GM18499 (cell line): ENCODE measurements around the gene BRDT.
A peak's percentile ranks its signal among the peaks of the same experiment; 100 is the strongest.

Experiments used
- ATAC-seq: cut with Tn5 transposase; IDR thresholded peaks from one replicate; pipeline ENCODE4 v1.9.1; 2021; ENCODE audit warnings: moderate number of reproducible peaks; ENCODE audit not compliant: insufficient read depth, unreplicated experiment

BRDT gene

DNA sequence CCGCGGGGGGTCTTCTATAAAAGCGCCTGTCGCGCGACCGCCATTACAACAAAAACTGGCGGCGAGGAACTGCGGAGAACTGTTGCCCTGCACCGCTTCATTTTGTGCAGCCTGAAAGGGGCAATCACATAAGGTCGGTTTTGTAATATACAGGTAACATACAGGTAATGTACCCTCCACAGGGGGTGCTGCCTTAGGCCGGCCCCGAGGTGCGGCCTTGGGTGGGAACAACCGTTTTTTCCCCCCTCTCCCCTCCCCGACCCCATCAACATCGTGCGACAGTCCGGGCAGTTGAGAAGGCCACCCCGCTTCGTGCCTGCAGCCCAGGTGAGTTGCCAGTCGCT is at the start of gene BRDT:
Gene BRDT (plus strand): TSS at position 46 of the 344 bp plus-strand sequence. CDS start 13,354 bp downstream, outside the sequence.
- ATAC-seq = no peak

DNA sequence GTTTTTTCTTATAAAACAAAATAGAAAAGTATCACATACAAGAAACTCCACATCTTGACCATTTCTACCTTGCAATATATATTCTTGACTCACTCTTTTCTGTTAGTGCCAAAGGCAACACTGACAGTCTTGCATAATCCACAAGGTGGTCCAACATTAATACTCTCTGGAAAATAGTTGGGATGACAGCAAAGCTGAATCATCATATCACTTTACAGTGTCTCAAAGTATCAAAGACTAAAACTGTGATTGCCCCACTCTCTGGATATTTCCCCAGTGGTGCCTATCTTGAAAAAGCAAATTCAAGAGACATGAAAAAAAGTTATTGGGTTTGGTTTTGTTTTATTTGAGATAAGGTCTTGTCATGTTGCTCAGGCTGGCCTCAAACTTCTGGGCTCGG is 48.6 kb upstream of the BRDT start:
- ATAC-seq = no peak

DNA sequence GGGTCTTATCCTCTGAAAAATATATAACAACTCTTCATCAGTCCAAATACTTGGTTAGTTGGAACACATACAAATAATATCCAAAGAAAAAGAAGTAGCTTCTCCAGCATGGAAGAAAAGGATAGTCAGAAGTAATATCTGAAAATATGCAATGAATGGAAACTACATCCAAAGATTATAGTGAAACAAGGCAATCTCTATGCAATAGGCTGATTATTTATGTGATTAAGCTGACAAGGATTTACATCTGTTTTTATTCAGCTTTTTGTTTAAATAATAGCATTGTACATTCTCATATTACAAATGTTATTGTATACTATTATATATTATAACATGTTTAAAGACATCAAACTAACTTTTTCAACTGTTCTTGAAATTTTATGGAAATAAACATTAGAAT is 48.0 kb upstream of the BRDT start:
- ATAC-seq = no peak

DNA sequence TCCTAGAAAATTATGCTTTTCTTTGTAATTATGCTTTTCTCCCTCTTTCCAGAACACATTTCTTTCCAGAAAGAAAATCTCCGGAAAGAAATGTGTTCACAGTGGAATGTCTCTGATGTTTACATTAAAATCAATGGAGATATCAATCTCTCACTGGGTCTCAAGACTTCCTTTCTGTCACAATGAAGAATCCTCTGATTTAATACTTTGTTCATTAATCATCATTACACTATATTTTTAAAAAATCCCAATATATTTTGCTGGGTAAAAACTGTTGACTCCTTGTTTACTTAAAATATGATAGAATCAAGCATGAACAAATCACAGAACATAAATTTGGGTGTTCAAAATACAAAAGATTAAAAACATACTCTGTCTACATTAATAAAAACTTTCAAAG is 36.9 kb upstream of the BRDT start:
- no peak for ATAC-seq

DNA sequence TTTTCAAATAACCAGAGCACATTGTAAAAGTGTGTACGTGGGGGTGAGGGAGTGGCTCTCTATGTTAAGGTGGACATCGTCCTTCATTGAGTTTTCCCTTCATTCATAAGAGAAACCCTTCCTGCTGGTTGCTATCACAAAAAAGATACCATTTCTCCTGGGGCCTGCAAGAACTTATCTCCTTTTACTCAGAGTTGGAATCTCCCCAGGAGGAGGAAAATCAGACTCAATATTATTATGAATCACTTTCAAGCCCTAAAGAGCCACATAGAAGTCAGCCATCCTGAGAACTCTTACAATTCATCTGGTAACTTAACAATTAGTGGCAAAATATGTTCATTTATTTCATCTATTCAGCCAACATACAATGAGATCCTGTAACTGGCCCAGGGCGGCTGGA is 36.2 kb upstream of the BRDT start:
- ATAC-seq = no peak

DNA sequence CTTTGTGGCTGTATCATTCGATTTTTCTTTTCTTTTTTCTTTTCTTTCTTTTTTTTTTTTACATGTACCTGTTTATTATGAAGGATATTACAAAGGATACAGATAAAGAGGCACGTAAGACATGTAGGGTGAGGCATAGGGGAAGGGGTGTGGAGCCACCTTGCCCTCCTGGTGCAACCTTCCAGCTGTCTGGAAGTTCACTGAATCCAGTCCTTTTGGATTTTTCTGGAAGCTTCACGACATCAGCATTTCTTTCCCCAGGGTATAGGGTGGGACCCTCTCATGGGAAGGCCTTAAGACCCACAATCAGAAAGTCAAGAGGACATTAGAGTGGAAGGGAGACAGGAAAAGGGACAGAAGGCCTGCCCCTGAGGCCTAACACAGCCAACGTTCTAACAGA is 33.2 kb upstream of the BRDT start:
- no peak for ATAC-seq

DNA sequence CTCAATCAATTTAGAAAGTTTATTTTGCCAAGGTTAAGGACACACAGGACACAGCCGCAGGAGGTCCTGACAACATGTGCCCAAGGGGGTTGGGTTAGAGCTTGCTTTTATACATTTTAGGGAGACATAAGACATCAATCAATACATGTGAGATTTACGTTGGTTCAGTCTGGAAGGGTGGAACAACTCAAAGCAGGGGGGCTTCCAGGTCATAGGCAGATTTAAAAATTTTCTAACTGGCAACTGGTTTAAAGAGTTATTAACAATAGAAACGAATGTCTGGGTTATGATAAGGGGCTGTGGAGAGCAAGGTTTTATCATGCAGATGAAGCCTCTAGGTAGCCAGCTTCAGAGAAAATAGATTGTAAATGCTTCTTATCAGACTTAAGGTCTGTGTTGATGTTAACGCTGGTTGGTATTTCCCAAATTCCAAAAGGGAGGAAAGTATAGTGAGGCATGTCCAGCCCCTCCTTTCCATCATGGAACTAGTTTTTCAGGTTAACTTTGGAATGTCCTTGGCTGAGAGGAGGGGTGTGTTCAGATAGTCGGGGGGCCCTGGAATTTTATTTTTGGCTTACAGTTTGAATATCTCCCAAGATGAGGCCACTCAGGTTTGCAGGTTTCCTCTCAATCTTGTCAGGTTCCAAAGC is 32.3 kb upstream of the BRDT start:
- ATAC-seq = no peak

DNA sequence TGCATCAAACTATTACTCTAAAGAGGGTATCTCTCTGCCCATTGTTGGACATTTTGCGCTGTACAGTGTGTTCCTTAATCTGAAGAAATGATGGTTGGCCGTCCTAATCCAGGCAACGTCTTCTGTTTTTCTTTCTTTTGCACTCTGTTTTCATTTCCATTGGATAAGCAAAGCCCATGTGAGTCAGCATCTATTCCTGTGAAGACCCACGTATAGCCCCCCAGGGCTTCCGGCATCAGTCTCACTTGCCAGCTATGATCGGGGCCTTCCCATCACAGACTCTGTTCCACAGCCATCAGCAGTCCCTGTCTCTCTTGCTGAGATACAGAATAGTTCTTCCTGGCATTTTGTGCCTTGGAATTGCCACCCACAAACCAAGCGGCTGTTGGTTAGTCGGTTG is 29.2 kb upstream of the BRDT start:
- no peak for ATAC-seq

DNA sequence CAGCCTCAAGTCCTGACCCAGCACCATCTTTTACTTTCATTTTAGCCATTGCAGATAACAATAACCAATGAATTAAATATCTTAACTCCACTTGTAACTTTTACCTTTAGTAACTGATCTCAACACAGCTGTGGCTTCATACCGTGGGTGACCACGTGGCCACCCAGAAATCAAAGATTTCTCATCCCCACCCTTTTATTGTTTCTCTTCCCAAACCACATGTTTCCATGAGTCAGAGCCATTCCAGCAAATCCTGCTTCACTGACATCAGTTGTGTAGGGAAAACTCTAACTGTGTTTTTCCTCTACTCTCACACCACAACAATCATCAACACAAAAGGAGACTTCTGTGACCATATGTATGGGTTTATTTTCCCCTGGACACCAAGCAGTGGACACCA is 25.1 kb upstream of the BRDT start:
- ATAC-seq = no peak

DNA sequence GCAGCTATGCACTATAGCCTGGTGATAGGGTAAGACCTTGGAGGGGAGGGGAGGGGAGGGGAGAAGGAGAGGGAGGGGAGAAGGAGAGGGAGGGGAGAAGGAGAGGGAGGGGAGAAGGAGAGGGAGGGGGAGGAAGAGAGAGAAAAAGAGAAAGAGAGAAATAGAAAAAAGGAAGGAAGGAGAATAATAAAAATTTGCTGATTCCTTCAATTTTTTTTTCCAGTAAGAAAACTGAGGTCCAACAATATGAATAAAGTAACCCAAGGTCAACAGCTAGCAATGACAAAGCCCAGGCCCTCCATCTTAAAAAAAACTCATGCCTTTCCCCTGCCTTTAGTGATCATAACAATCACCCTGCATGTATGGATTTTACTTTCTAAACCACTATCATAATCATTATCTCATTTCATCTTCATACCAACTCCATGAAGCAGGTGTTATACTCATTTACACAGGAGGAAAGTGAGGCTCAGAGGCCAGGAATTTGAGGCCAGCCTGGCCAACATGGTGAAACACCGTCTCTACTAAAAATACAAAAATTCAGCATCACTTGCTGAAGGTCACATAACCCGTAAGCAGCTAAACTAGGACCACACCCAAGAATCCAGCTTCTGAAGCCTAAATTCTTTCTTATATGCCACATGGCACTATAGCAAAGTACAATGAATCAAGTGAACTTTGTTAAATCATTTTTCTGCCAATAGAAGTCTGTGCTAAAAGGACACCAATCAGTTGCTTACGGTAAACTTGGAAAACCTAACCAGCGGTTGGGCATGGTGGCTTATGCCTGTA is 23.4 kb upstream of the BRDT start:
- ATAC-seq = no peak

DNA sequence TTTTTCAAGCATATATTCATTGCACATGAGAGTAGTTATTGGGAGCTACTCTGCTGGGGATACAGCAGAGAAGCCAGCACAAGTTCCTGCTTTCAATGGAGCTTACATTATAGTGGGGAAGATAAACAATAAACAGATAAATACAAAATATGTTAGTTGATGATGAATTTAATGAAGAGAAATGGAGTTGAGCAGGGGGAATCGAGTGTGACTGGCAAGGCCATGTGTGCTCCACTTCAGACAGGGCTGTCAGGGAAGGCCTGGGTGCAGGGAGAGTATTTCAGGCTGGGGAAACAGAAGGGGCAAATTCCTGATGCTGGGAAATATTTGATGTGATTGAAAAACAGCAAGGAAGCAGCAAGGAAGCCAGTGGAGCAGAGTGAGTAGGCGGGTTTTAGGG is 21.2 kb upstream of the BRDT start:
- no peak for ATAC-seq

DNA sequence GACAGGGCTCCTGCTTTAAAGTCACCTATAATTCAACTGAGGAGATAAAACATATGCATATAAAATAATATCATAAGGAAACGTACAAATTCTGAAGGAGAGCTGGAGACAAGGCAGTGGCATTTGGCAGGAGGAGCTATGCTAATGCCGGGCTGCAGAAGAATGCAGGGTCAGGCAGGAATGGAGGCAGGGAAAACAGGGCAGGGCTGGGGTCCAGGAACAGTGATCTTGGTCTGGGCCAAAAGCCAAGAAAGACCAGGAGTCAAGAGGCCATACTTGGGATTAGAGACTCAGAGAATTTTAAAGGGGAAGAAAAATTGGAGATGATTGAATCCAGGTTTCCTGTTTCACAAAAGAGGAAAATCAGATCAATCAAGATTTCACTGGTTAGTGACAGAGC is 20.0 kb upstream of the BRDT start:
- ATAC-seq = no peak

DNA sequence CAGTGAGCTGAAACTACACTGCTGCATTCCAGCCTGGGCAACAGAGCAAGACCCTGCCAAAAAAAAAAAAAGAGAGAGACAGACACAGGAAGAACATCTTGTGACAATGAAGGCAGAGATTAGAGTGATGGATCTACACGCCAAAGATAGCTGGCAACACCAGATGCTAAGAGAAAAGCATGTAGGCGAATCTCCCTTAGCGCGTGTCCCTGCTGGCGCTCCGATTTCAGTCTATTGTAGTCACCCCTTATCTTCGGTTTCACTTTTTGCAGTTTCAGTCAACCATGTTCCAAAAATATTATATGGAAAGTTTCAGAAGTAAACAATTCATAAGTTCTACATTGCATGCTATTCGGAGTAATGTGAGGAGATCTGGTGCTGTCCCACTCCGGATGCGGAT is 11.6 kb upstream of the BRDT start:
- no peak for ATAC-seq

DNA sequence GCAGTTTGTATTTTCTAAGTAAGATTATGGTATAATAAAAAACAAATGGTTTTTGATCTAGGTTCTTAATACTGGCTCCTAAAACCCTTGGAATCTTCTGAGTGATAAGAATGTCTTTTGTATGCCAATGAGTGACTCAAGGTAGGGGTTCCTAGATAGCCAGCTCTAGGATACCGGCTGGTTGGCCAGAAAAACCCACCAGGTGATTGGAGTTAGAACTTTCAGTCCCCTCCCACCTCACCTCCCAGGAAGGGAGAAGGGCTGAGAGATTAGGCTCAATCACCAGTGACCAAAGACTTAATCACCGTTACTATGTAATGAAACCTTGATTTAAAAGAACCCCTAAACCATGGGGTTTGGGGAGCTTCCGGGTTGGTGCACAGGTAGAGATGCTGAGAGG is 8.7 kb upstream of the BRDT start:
- no peak for ATAC-seq

DNA sequence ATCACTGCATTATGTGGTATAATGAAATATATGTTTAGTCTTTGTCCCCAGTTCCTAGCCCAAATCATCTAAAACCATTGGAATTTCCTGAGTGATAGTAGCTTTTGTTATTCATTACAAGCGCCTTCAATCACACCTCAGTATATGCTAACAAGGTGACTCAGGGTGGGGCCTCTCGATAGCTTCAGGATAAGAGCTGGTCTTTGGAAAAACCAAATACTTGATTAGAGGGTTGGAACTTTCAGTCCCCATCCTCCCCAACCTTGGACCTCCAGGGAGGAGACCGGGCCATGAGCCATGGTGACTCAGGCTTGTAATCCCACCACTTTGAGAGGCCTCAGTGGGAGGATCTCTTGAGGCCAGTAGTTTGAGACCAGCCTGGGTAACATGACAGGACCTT is 5.1 kb upstream of the BRDT start:
- ATAC-seq = no peak

DNA sequence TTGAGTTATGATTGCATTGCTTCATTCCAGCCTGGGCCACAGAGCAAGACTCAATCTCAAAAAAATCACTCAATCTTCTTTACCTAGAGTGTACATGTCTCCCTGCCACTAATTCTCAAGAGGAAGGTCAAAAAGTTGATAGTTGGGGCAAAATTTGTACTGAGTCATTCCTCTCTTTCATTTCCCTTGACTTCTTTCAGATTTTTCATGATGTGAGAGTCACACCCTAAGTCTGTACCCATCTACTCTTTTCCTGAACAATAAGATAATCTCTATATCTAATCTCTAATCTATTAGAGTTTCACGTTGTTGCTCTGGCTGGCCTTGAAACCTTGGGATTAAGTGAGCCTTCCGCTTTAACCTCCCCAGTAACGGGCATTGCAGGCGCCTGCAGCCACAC is 1.1 kb upstream of the BRDT start:
- ATAC-seq = peak; percentile 46

DNA sequence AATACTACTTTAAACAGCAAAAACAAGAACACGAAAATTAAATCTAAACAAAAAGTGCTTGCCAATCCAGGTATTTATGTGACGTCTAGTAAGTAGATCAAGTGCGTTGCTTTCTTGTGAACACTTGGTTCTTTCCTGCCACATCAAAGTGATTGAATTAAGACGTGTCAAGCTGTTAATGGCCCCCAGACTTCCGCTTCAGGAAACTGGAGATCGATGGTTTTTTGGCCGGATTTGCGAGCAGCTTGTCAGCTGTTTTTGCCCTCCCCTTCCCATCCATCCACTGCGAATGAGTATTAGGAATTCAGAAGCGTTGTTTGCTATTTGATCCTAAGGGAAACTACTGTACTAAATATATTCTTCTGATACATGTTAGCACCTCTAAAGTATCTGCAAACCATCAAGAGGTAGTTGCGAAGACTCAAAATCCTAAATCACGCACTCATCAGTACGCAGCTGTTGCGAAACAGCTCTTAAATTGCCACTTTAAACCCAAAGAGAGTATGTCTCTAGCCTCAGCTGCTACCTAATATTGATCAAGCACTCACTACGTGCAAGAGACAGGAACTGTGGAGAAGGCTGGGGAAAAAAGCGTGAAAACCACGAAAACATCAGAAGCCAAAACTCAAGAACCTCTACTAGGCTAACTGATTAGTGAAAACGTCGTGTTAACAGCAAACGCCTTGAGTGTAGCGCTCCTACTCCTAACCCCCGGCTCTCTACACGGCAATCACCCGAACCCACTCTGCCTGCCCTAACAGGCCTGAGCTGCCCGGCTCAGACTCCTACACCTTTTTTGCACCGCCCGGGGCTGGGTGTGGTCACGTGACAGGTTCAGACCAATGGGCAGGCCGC is 473 bp upstream of the BRDT start:
- no peak for ATAC-seq

DNA sequence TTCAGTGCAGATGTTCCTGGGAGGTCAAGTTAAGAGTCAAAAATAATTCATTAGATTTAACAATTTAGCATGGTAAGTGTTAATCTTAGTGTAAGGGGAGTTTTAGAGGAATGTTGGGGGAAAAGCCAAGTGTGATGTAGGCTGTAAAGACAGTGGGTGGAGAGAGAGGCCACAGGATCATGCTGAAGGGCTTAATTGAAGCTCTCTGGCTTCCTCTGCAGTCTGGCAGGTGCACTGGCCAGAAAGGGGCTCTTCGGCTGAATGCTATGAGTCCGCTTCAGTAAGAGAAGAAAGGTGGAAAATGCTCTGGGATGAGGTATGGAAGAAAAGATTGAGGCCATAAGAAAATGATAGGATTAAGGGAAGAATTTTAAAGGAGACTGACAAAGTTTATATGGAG is 3.0 kb downstream of the BRDT start:
- no peak for ATAC-seq

DNA sequence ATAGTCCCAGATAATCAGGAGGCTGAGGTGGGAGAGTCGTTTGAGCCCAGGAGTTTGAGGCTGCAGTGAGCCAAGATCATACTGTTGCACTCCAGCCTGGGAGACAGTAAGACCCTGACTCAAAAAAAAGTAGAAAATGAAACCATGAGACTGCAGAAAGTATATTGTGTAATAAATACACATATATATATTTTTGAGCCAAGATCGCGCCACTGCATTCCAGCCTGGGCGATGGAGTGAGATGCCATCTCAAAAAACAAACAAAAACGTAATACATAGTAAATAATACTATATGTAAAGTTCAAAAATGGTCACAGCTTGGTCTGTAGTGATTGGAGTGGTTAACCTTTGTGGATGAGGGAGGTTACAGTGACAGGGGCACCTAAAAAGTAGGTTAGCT is 9.7 kb downstream of the BRDT start:
- ATAC-seq = no peak

DNA sequence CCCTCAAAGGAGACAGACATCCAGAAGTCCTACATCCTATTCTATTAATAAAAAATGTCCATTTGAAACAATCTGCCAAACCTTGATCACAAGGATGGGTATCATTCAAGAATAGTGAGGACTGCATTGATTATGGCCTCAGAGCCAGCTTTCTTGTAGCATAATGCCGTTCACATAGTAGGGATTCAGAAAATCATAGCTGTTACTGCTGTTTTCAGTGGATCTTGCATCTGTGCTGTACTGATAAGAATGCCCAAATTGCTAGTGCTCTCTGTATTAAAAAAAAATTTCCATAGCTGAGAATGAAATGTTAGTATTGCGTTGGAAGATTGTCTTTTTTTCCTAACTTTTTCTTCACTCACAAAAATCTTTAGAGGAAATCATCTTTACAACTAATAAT is 19.1 kb downstream of the BRDT start:
- ATAC-seq = no peak

DNA sequence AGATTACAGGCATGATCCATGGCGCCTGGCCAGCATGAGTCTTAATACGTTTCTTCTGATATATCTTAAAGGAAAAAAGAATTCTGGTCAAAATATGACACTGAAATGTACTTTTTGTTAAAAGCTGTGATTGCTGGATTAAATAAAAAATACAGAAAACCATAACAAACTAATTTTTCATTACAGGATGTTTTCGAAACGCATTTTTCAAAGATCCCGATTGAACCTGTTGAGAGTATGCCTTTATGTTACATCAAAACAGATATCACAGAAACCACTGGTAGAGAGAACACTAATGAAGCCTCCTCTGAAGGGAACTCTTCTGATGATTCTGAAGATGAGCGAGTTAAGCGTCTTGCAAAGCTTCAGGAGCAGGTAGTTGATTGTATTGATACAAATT is 30.2 kb downstream of the BRDT start:
- ATAC-seq = no peak
